Measurements from ENCODE around the gene TMCC2. TPM values are rescaled to one million over a fixed set of nuclear protein-coding genes. Genes with fewer than 3 reads are reported as not detected.
A peak's percentile ranks its signal among the peaks of the same experiment; 100 is the strongest.

TMCC2 gene
- total RNA-seq, 1 donor from 2014 or later, result 10.6 TPM

DNA sequence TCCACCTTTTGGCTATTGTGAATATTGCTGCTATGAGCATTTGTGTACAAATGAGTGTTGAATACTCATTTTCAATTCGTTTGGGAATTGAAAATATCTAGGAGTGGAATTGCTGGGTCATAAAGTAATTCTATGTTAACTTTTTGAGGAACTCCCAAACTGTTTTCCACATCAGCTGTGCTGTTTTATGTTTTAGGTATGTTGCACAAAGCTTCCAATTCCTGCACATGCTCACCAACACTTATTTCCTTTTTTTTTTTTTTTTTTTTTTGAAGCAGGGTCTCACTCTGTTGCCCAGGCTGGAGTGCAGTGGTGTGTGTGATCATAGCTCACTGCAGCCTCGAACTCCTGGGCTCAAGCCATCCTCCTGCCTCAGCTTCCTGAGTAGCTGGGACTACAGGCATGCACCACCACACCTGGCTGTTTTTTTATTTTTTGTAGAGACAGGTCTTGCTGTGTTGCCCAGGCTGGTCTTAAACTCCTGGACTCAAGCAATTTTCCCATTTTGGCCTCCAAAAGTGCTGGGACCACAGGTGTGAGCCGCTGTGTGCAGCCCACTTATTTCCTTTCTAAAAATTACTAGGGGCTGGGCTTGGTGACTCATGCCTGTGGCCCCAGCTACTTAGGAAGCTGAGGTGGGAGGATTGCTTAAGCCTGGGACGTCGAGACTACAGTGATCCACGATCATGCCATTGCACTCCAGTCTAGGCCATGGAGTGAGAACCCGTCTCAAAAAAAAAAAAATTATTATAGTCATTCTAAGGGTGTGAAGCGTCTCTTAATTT is 33.4 kb downstream of the TMCC2 start:
- peak overlapping the region; percentile 13 for H3K27ac Mint-ChIP-seq (ENCODE audit: unreplicated experiment)
- Histone ChIP-seq H3K9me3 (ENCODE audit: insufficient read depth, low read depth, low read length) (no peaks in the 10 kb centered on the region), H3K27ac (ENCODE audit: low read depth, low read length) (no peak overlapping the region), H3K4me1 (ENCODE audit: insufficient read depth, low read length) (peaks cover 36% of the 10 kb centered on the region), H3K4me3 (ENCODE audit: insufficient read depth, low read depth, low read length) (no peak overlapping the region), H4K20me1 (ENCODE audit: insufficient read depth, low read length) (no peaks in the 10 kb centered on the region), H3K79me2 (ENCODE audit: insufficient read depth, low read length) (no peaks in the 10 kb centered on the region), H3K36me3 (ENCODE audit: insufficient read depth, low read length) (no peaks in the 10 kb centered on the region), H3K9ac (ENCODE audit: low read length) (no peak overlapping the region), H2AFZ (ENCODE audit: low read depth, low read length) (no peak overlapping the region), H3K27me3 (ENCODE audit: insufficient read depth, low read length) (no peaks in the 10 kb centered on the region), H3K4me2 (ENCODE audit: low read length) (peak overlapping the region; percentile 76)
- peaks cover 36% of the 10 kb centered on the region for H3K4me1 Mint-ChIP-seq (ENCODE audit: low read depth, unreplicated experiment)
- TF ChIP-seq EZH2 (IDR thresholded peaks at IDR 0.05; ENCODE audit: insufficient read depth, low read length) (no peak), CTCF (IDR thresholded peaks at IDR 0.05; ENCODE audit: insufficient read depth, low read depth, low read length) (no peak)
- H3K27me3 Mint-ChIP-seq (ENCODE audit: low read depth, unreplicated experiment), result no peaks in the 10 kb centered on the region
- H3K36me3 Mint-ChIP-seq (ENCODE audit: low read depth, unreplicated experiment), result no peaks in the 10 kb centered on the region
- H3K4me3 Mint-ChIP-seq (ENCODE audit: unreplicated experiment), result no peak overlapping the region
- no peaks in the 10 kb centered on the region for H3K9me3 Mint-ChIP-seq (ENCODE audit: unreplicated experiment)
- peak; percentile 79 for DNase-seq (ENCODE audit: low read depth)
- no peak for FAIRE-seq

GRCh38 chr1:205261946-205262691 is 34.4 kb downstream of the TMCC2 start:
- peak overlapping the region; percentile 76 for H3K4me2 ChIP-seq (ENCODE audit: low read length)
- no peak overlapping the region for H3K4me3 ChIP-seq (ENCODE audit: insufficient read depth, low read depth, low read length)
- H3K27me3 ChIP-seq (ENCODE audit: insufficient read depth, low read length), result no peaks in the 10 kb centered on the region
- H3K36me3 ChIP-seq (ENCODE audit: insufficient read depth, low read length), result no peaks in the 10 kb centered on the region
- peaks cover 3% of the 10 kb centered on the region for H4K20me1 ChIP-seq (ENCODE audit: insufficient read depth, low read length)
- H3K79me2 ChIP-seq (ENCODE audit: insufficient read depth, low read length), result no peaks in the 10 kb centered on the region
- FAIRE-seq (no peak), DNase-seq (ENCODE audit: low read depth) (peak; percentile 55)
- Mint-ChIP-seq H3K4me3 (ENCODE audit: unreplicated experiment) (no peak overlapping the region), H3K4me1 (ENCODE audit: low read depth, unreplicated experiment) (peaks cover 36% of the 10 kb centered on the region), H3K36me3 (ENCODE audit: low read depth, unreplicated experiment) (no peaks in the 10 kb centered on the region), H3K9me3 (ENCODE audit: unreplicated experiment) (no peaks in the 10 kb centered on the region), H3K27me3 (ENCODE audit: low read depth, unreplicated experiment) (no peaks in the 10 kb centered on the region), H3K27ac (ENCODE audit: unreplicated experiment) (peak overlapping the region; percentile 77)
- no peaks in the 10 kb centered on the region for H3K9me3 ChIP-seq (ENCODE audit: insufficient read depth, low read depth, low read length)
- H3K27ac ChIP-seq (ENCODE audit: low read depth, low read length), result peak overlapping the region; percentile 43
- peaks cover 36% of the 10 kb centered on the region for H3K4me1 ChIP-seq (ENCODE audit: insufficient read depth, low read length)
- no peak for TF ChIP-seq CTCF (IDR thresholded peaks at IDR 0.05; ENCODE audit: insufficient read depth, low read depth, low read length)
- TF ChIP-seq EZH2 (IDR thresholded peaks at IDR 0.05; ENCODE audit: insufficient read depth, low read length), result no peak
- peak overlapping the region; percentile 37 for H2AFZ ChIP-seq (ENCODE audit: low read depth, low read length)
- peak overlapping the region; percentile 61 for H3K9ac ChIP-seq (ENCODE audit: low read length)

All from astrocyte (in vitro differentiated cells and primary cell).